ENCODE measurements around the gene PDGFD.

The PDGFD gene

GRCh38 chr11:104142698-104143097, 21.2 kb downstream of the PDGFD start:
- Histone ChIP-seq H3K27me3 (ENCODE audit: control insufficient read depth, insufficient read depth, low read length) (no peaks in the 10 kb centered on the region), H3K27ac (ENCODE audit: low read length) (no peak overlapping the region), H3K9me3 (ENCODE audit: control insufficient read depth, low read depth, low read length) (no peaks in the 10 kb centered on the region), H3K36me3 (ENCODE audit: control insufficient read depth, low read depth, low read length) (no peaks in the 10 kb centered on the region), H3K9ac (ENCODE audit: low read length) (no peak overlapping the region), H3K4me1 (ENCODE audit: control insufficient read depth, low read depth, low read length) (no peaks in the 10 kb centered on the region), H3K4me3 (ENCODE audit: low read length) (no peak overlapping the region)

- H3K9ac ChIP-seq (ENCODE audit: low read length): no peak overlapping the region
- H3K27ac ChIP-seq (ENCODE audit: low read length): no peak overlapping the region
- H3K27me3 ChIP-seq (ENCODE audit: control insufficient read depth, insufficient read depth, low read length): no peaks in the 10 kb centered on the region
- H3K9me3 ChIP-seq (ENCODE audit: control insufficient read depth, low read depth, low read length): no peaks in the 10 kb centered on the region
- no peaks in the 10 kb centered on the region for H3K36me3 ChIP-seq (ENCODE audit: control insufficient read depth, low read depth, low read length)
- H3K4me3 ChIP-seq (ENCODE audit: low read length): no peak overlapping the region
- no peaks in the 10 kb centered on the region for H3K4me1 ChIP-seq (ENCODE audit: control insufficient read depth, low read depth, low read length)
Measured at GRCh38 chr11:104136861-104137260, 27.1 kb downstream of the PDGFD start.

GRCh38 chr11:104134745-104135144, 29.2 kb downstream of the PDGFD start:
- Histone ChIP-seq H3K27ac (ENCODE audit: low read length) (no peak overlapping the region), H3K36me3 (ENCODE audit: control insufficient read depth, low read depth, low read length) (no peaks in the 10 kb centered on the region), H3K27me3 (ENCODE audit: control insufficient read depth, insufficient read depth, low read length) (no peaks in the 10 kb centered on the region), H3K9me3 (ENCODE audit: control insufficient read depth, low read depth, low read length) (no peaks in the 10 kb centered on the region), H3K9ac (ENCODE audit: low read length) (no peak overlapping the region), H3K4me1 (ENCODE audit: control insufficient read depth, low read depth, low read length) (no peaks in the 10 kb centered on the region), H3K4me3 (ENCODE audit: low read length) (no peak overlapping the region)

DNA sequence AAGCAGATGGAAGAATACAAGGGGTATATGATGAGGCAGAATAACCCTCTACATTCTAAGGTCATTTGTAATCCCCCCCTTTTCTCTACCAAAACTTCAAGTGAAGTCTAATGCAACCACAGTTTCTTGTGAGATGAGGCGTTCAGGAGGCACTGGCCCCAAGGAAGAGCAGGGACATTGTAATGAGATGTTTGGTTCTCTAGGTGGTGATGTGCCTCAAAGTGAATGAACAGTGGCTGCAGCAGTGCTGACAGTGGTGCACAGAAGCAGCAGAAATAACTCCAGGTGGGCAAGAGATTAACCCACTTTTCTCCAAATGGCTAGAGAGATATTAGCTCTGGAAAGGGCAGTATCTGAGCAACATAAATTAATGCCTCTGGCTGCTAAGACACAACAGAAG, 33.8 kb downstream of the PDGFD start:
- no peaks in the 10 kb centered on the region for H3K36me3 ChIP-seq (ENCODE audit: control insufficient read depth, low read depth, low read length)

DNA sequence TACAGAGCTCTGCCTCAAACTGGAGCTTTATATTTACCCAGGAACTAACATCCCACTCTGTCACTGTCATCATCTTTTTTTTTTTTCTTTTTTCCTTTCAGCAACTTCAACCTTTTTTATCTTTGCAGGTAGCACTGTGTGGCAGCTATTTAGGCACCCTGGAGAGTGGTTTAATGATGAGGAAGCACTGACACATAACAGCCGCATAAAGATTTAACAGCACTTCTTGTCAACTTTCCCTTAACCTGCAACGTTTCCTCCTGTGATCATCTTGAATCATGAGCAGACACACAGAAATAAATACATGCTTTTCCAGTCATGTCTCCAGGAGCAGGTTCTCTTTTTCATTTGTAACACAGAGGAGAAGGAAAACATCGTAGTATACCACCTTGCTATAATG, 34.8 kb downstream of the PDGFD start:
- no peak overlapping the region for H3K9ac ChIP-seq (ENCODE audit: low read length)
- no peak overlapping the region for H3K27ac ChIP-seq (ENCODE audit: low read length)
- no peaks in the 10 kb centered on the region for H3K27me3 ChIP-seq (ENCODE audit: control insufficient read depth, insufficient read depth, low read length)
- H3K4me3 ChIP-seq (ENCODE audit: low read length): no peak overlapping the region
- peaks cover 12% of the 10 kb centered on the region for H3K4me1 ChIP-seq (ENCODE audit: control insufficient read depth, low read depth, low read length)
- no peaks in the 10 kb centered on the region for H3K9me3 ChIP-seq (ENCODE audit: control insufficient read depth, low read depth, low read length)
- H3K36me3 ChIP-seq (ENCODE audit: control insufficient read depth, low read depth, low read length): no peaks in the 10 kb centered on the region

More for the DNA sequence above, 33.8 kb downstream of the PDGFD start:
- Histone ChIP-seq H3K27ac (ENCODE audit: low read length) (no peak overlapping the region), H3K4me3 (ENCODE audit: low read length) (no peak overlapping the region), H3K4me1 (ENCODE audit: control insufficient read depth, low read depth, low read length) (peaks cover 6% of the 10 kb centered on the region), H3K9ac (ENCODE audit: low read length) (no peak overlapping the region), H3K9me3 (ENCODE audit: control insufficient read depth, low read depth, low read length) (no peaks in the 10 kb centered on the region), H3K27me3 (ENCODE audit: control insufficient read depth, insufficient read depth, low read length) (no peaks in the 10 kb centered on the region)

- no peaks in the 10 kb centered on the region for H3K9me3 ChIP-seq (ENCODE audit: control insufficient read depth, low read depth, low read length)
- peaks cover 26% of the 10 kb centered on the region for H3K4me1 ChIP-seq (ENCODE audit: control insufficient read depth, low read depth, low read length)
- no peak overlapping the region for H3K4me3 ChIP-seq (ENCODE audit: low read length)
- no peak overlapping the region for H3K27ac ChIP-seq (ENCODE audit: low read length)
- no peak overlapping the region for H3K9ac ChIP-seq (ENCODE audit: low read length)
- no peaks in the 10 kb centered on the region for H3K36me3 ChIP-seq (ENCODE audit: control insufficient read depth, low read depth, low read length)
- H3K27me3 ChIP-seq (ENCODE audit: control insufficient read depth, insufficient read depth, low read length): no peaks in the 10 kb centered on the region
Measured at GRCh38 chr11:104127828-104128227, 36.1 kb downstream of the PDGFD start.

- Histone ChIP-seq H3K4me3 (ENCODE audit: low read length) (no peak overlapping the region), H3K36me3 (ENCODE audit: control insufficient read depth, low read depth, low read length) (no peaks in the 10 kb centered on the region), H3K27me3 (ENCODE audit: control insufficient read depth, insufficient read depth, low read length) (no peaks in the 10 kb centered on the region), H3K9ac (ENCODE audit: low read length) (no peak overlapping the region), H3K9me3 (ENCODE audit: control insufficient read depth, low read depth, low read length) (no peaks in the 10 kb centered on the region), H3K27ac (ENCODE audit: low read length) (no peak overlapping the region), H3K4me1 (ENCODE audit: control insufficient read depth, low read depth, low read length) (peaks cover 39% of the 10 kb centered on the region)
Measured at GRCh38 chr11:104126464-104126863, 37.5 kb downstream of the PDGFD start.

DNA sequence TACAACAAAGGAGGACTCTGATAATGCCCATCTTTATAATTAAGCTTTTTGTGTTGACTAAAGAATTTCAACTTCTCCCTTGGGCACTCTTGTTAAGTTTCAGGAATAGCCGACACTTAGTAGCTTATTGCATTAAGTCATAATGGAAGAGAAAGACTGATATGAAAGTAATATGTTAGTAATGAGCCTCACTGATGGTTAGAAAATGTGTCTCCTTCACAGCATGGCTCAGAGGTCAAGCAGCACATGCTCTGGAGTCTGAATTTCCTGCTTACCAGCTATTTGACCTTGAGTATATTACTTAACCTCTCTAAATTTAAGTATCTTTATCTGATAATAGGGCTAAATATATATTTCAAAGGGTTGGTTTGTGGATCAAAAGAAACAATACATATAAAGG, 39.0 kb downstream of the PDGFD start:
- H3K27ac ChIP-seq (ENCODE audit: low read length): no peak overlapping the region
- H3K9ac ChIP-seq (ENCODE audit: low read length): no peak overlapping the region
- no peaks in the 10 kb centered on the region for H3K27me3 ChIP-seq (ENCODE audit: control insufficient read depth, insufficient read depth, low read length)
- no peaks in the 10 kb centered on the region for H3K9me3 ChIP-seq (ENCODE audit: control insufficient read depth, low read depth, low read length)
- no peak overlapping the region for H3K4me3 ChIP-seq (ENCODE audit: low read length)
- no peaks in the 10 kb centered on the region for H3K36me3 ChIP-seq (ENCODE audit: control insufficient read depth, low read depth, low read length)
- peaks cover 53% of the 10 kb centered on the region for H3K4me1 ChIP-seq (ENCODE audit: control insufficient read depth, low read depth, low read length)

- H3K9ac ChIP-seq (ENCODE audit: low read length): no peak overlapping the region
- no peak overlapping the region for H3K27ac ChIP-seq (ENCODE audit: low read length)
- H3K36me3 ChIP-seq (ENCODE audit: control insufficient read depth, low read depth, low read length): no peaks in the 10 kb centered on the region
Measured at GRCh38 chr11:104122836-104123235, 41.1 kb downstream of the PDGFD start.

GRCh38 chr11:104122011-104122635, 41.8 kb downstream of the PDGFD start:
- Histone ChIP-seq H3K27ac (ENCODE audit: low read length) (no peak overlapping the region), H3K9me3 (ENCODE audit: control insufficient read depth, low read depth, low read length) (peaks cover 4% of the 10 kb centered on the region), H3K36me3 (ENCODE audit: control insufficient read depth, low read depth, low read length) (no peaks in the 10 kb centered on the region), H3K27me3 (ENCODE audit: control insufficient read depth, insufficient read depth, low read length) (no peaks in the 10 kb centered on the region), H3K9ac (ENCODE audit: low read length) (no peak overlapping the region), H3K4me3 (ENCODE audit: low read length) (no peak overlapping the region), H3K4me1 (ENCODE audit: control insufficient read depth, low read depth, low read length) (peaks cover 48% of the 10 kb centered on the region)

More at GRCh38 chr11:104122836-104123235, 41.1 kb downstream of the PDGFD start:
- no peak overlapping the region for H3K4me3 ChIP-seq (ENCODE audit: low read length)
- no peaks in the 10 kb centered on the region for H3K27me3 ChIP-seq (ENCODE audit: control insufficient read depth, insufficient read depth, low read length)
- peaks cover 48% of the 10 kb centered on the region for H3K4me1 ChIP-seq (ENCODE audit: control insufficient read depth, low read depth, low read length)
- H3K9me3 ChIP-seq (ENCODE audit: control insufficient read depth, low read depth, low read length): peaks cover 4% of the 10 kb centered on the region

- Histone ChIP-seq H3K27ac (ENCODE audit: low read length) (no peak overlapping the region), H3K4me1 (ENCODE audit: control insufficient read depth, low read depth, low read length) (peaks cover 48% of the 10 kb centered on the region), H3K9ac (ENCODE audit: low read length) (no peak overlapping the region), H3K27me3 (ENCODE audit: control insufficient read depth, insufficient read depth, low read length) (no peaks in the 10 kb centered on the region), H3K9me3 (ENCODE audit: control insufficient read depth, low read depth, low read length) (peaks cover 4% of the 10 kb centered on the region), H3K4me3 (ENCODE audit: low read length) (no peak overlapping the region), H3K36me3 (ENCODE audit: control insufficient read depth, low read depth, low read length) (no peaks in the 10 kb centered on the region)
Measured at GRCh38 chr11:104120493-104121137, 43.3 kb downstream of the PDGFD start.

DNA sequence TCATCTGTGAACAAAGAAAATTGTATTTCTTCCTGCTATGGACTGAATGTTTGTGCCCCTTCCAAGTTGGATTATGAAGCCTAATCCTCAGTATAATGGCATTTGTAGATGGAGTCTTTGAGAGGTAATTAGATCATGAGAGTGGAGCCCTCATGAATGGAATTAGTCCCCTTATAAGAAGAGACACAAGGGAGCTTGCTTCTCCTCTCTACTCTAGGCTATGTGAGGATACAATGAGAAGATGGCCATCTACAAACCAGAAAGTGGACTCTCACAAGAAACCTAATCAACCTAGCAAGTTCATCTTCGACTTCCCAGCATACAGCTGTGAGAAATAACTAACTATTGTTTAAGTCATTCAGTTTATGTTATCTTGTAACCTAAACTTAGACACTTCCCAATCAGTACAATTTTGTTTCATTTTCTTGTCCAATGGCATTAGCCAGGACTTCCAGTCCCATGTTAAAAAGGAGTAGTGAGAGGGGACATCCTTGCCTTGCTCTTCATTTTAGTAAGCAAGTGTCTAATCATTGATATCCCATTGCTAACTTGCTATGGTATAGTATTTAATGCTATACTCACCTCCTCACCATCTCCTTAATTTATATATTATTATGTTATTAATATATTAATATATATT, 45.7 kb downstream of the PDGFD start:
- Histone ChIP-seq H3K27ac (ENCODE audit: low read length) (no peak overlapping the region), H3K9me3 (ENCODE audit: control insufficient read depth, low read depth, low read length) (peaks cover 4% of the 10 kb centered on the region), H3K4me1 (ENCODE audit: control insufficient read depth, low read depth, low read length) (peaks cover 32% of the 10 kb centered on the region), H3K4me3 (ENCODE audit: low read length) (no peak overlapping the region), H3K36me3 (ENCODE audit: control insufficient read depth, low read depth, low read length) (no peaks in the 10 kb centered on the region), H3K9ac (ENCODE audit: low read length) (no peak overlapping the region), H3K27me3 (ENCODE audit: control insufficient read depth, insufficient read depth, low read length) (no peaks in the 10 kb centered on the region)

Measured in iPS-18a (cell line).